ENCODE measurements around the gene DACH1.

The DACH1 gene

GRCh38 chr13:71587193-71587592 lies 279.8 kb downstream of the DACH1 start:
- Histone ChIP-seq H3K9me3 (ENCODE audit: control insufficient read depth, insufficient read depth, low read length) (no peaks in the 10 kb centered on the region), H3K4me1 (ENCODE audit: control insufficient read depth, insufficient read depth, low read length) (no peaks in the 10 kb centered on the region)

GRCh38 chr13:71583581-71583980 lies 283.4 kb downstream of the DACH1 start:
- Histone ChIP-seq H3K9ac (ENCODE audit: low read depth, low read length) (no peak overlapping the region), H3K9me3 (ENCODE audit: control insufficient read depth, insufficient read depth, low read length) (no peaks in the 10 kb centered on the region), H3K27me3 (ENCODE audit: control insufficient read depth, insufficient read depth, low read length) (no peaks in the 10 kb centered on the region), H3K36me3 (ENCODE audit: control insufficient read depth, insufficient read depth, low read length) (no peaks in the 10 kb centered on the region), H3K27ac (ENCODE audit: low read depth, low read length) (no peak overlapping the region), H3K4me3 (ENCODE audit: low read depth, low read length) (no peak overlapping the region), H3K4me1 (ENCODE audit: control insufficient read depth, insufficient read depth, low read length) (no peaks in the 10 kb centered on the region)

More at GRCh38 chr13:71587193-71587592, 279.8 kb downstream of the DACH1 start:
- Histone ChIP-seq H3K27me3 (ENCODE audit: control insufficient read depth, insufficient read depth, low read length) (no peaks in the 10 kb centered on the region), H3K27ac (ENCODE audit: low read depth, low read length) (no peak overlapping the region), H3K36me3 (ENCODE audit: control insufficient read depth, insufficient read depth, low read length) (no peaks in the 10 kb centered on the region), H3K9ac (ENCODE audit: low read depth, low read length) (no peak overlapping the region), H3K4me3 (ENCODE audit: low read depth, low read length) (no peak overlapping the region)

- H3K36me3 ChIP-seq (ENCODE audit: control insufficient read depth, insufficient read depth, low read length): no peaks in the 10 kb centered on the region
- H3K27me3 ChIP-seq (ENCODE audit: control insufficient read depth, insufficient read depth, low read length): no peaks in the 10 kb centered on the region
- H3K4me1 ChIP-seq (ENCODE audit: control insufficient read depth, insufficient read depth, low read length): no peaks in the 10 kb centered on the region
- H3K9me3 ChIP-seq (ENCODE audit: control insufficient read depth, insufficient read depth, low read length): no peaks in the 10 kb centered on the region
- H3K9ac ChIP-seq (ENCODE audit: low read depth, low read length): no peak overlapping the region
- H3K27ac ChIP-seq (ENCODE audit: low read depth, low read length): no peak overlapping the region
- no peak overlapping the region for H3K4me3 ChIP-seq (ENCODE audit: low read depth, low read length)
Measured at GRCh38 chr13:71580614-71581013, 286.4 kb downstream of the DACH1 start.

GRCh38 chr13:71578048-71578447 lies 289.0 kb downstream of the DACH1 start:
- Histone ChIP-seq H3K9me3 (ENCODE audit: control insufficient read depth, insufficient read depth, low read length) (no peaks in the 10 kb centered on the region), H3K27ac (ENCODE audit: low read depth, low read length) (no peak overlapping the region), H3K27me3 (ENCODE audit: control insufficient read depth, insufficient read depth, low read length) (no peaks in the 10 kb centered on the region), H3K4me1 (ENCODE audit: control insufficient read depth, insufficient read depth, low read length) (no peaks in the 10 kb centered on the region), H3K4me3 (ENCODE audit: low read depth, low read length) (no peak overlapping the region), H3K36me3 (ENCODE audit: control insufficient read depth, insufficient read depth, low read length) (no peaks in the 10 kb centered on the region), H3K9ac (ENCODE audit: low read depth, low read length) (no peak overlapping the region)

GRCh38 chr13:71577127-71577526 lies 289.9 kb downstream of the DACH1 start:
- Histone ChIP-seq H3K27me3 (ENCODE audit: control insufficient read depth, insufficient read depth, low read length) (no peaks in the 10 kb centered on the region), H3K9ac (ENCODE audit: low read depth, low read length) (no peak overlapping the region), H3K4me3 (ENCODE audit: low read depth, low read length) (no peak overlapping the region), H3K27ac (ENCODE audit: low read depth, low read length) (no peak overlapping the region), H3K9me3 (ENCODE audit: control insufficient read depth, insufficient read depth, low read length) (no peaks in the 10 kb centered on the region), H3K4me1 (ENCODE audit: control insufficient read depth, insufficient read depth, low read length) (no peaks in the 10 kb centered on the region), H3K36me3 (ENCODE audit: control insufficient read depth, insufficient read depth, low read length) (no peaks in the 10 kb centered on the region)

- Histone ChIP-seq H3K4me1 (ENCODE audit: control insufficient read depth, insufficient read depth, low read length) (no peaks in the 10 kb centered on the region), H3K36me3 (ENCODE audit: control insufficient read depth, insufficient read depth, low read length) (no peaks in the 10 kb centered on the region), H3K9ac (ENCODE audit: low read depth, low read length) (no peak overlapping the region), H3K9me3 (ENCODE audit: control insufficient read depth, insufficient read depth, low read length) (no peaks in the 10 kb centered on the region), H3K27ac (ENCODE audit: low read depth, low read length) (no peak overlapping the region), H3K27me3 (ENCODE audit: control insufficient read depth, insufficient read depth, low read length) (no peaks in the 10 kb centered on the region), H3K4me3 (ENCODE audit: low read depth, low read length) (no peak overlapping the region)
Measured at GRCh38 chr13:71576571-71576970, 290.4 kb downstream of the DACH1 start.

- no peak overlapping the region for H3K4me3 ChIP-seq (ENCODE audit: low read depth, low read length)
Measured at GRCh38 chr13:71546881-71547280, 320.1 kb downstream of the DACH1 start.

GRCh38 chr13:71540098-71540497 lies 326.9 kb downstream of the DACH1 start:
- no peak overlapping the region for H3K9ac ChIP-seq (ENCODE audit: low read depth, low read length)
- no peak overlapping the region for H3K27ac ChIP-seq (ENCODE audit: low read depth, low read length)
- H3K9me3 ChIP-seq (ENCODE audit: control insufficient read depth, insufficient read depth, low read length): no peaks in the 10 kb centered on the region
- H3K4me1 ChIP-seq (ENCODE audit: control insufficient read depth, insufficient read depth, low read length): peaks cover 6% of the 10 kb centered on the region; the same call in 1 of the 2 replicates
- no peak overlapping the region for H3K4me3 ChIP-seq (ENCODE audit: low read depth, low read length)
- no peaks in the 10 kb centered on the region for H3K36me3 ChIP-seq (ENCODE audit: control insufficient read depth, insufficient read depth, low read length)
- H3K27me3 ChIP-seq (ENCODE audit: control insufficient read depth, insufficient read depth, low read length): no peaks in the 10 kb centered on the region

More at GRCh38 chr13:71546881-71547280, 320.1 kb downstream of the DACH1 start:
- H3K27ac ChIP-seq (ENCODE audit: low read depth, low read length): no peak overlapping the region
- no peaks in the 10 kb centered on the region for H3K36me3 ChIP-seq (ENCODE audit: control insufficient read depth, insufficient read depth, low read length)
- H3K9ac ChIP-seq (ENCODE audit: low read depth, low read length): no peak overlapping the region
- no peaks in the 10 kb centered on the region for H3K27me3 ChIP-seq (ENCODE audit: control insufficient read depth, insufficient read depth, low read length)
- no peaks in the 10 kb centered on the region for H3K9me3 ChIP-seq (ENCODE audit: control insufficient read depth, insufficient read depth, low read length)
- peaks cover 14% of the 10 kb centered on the region; the same call in 1 of the 2 replicates for H3K4me1 ChIP-seq (ENCODE audit: control insufficient read depth, insufficient read depth, low read length)

- no peak overlapping the region for H3K9ac ChIP-seq (ENCODE audit: low read depth, low read length)
- no peaks in the 10 kb centered on the region for H3K9me3 ChIP-seq (ENCODE audit: control insufficient read depth, insufficient read depth, low read length)
- H3K27me3 ChIP-seq (ENCODE audit: control insufficient read depth, insufficient read depth, low read length): no peaks in the 10 kb centered on the region
- no peak overlapping the region for H3K4me3 ChIP-seq (ENCODE audit: low read depth, low read length)
- H3K36me3 ChIP-seq (ENCODE audit: control insufficient read depth, insufficient read depth, low read length): no peaks in the 10 kb centered on the region
- no peaks in the 10 kb centered on the region for H3K4me1 ChIP-seq (ENCODE audit: control insufficient read depth, insufficient read depth, low read length)
- no peak overlapping the region for H3K27ac ChIP-seq (ENCODE audit: low read depth, low read length)
Measured at GRCh38 chr13:71536201-71536600, 330.8 kb downstream of the DACH1 start.

- Histone ChIP-seq H3K4me1 (ENCODE audit: control insufficient read depth, insufficient read depth, low read length) (0 out of 2 replicates have a peak, but pooled peaks cover 4% of the 10 kb centered on the region), H3K4me3 (ENCODE audit: low read depth, low read length) (no peak overlapping the region), H3K9me3 (ENCODE audit: control insufficient read depth, insufficient read depth, low read length) (no peaks in the 10 kb centered on the region), H3K27me3 (ENCODE audit: control insufficient read depth, insufficient read depth, low read length) (no peaks in the 10 kb centered on the region), H3K9ac (ENCODE audit: low read depth, low read length) (no peak overlapping the region), H3K36me3 (ENCODE audit: control insufficient read depth, insufficient read depth, low read length) (no peaks in the 10 kb centered on the region), H3K27ac (ENCODE audit: low read depth, low read length) (no peak overlapping the region)
Measured at GRCh38 chr13:71524613-71525304, 342.2 kb downstream of the DACH1 start.

- no peaks in the 10 kb centered on the region for H3K27me3 ChIP-seq (ENCODE audit: control insufficient read depth, insufficient read depth, low read length)
- H3K4me3 ChIP-seq (ENCODE audit: low read depth, low read length): no peak overlapping the region
- H3K9me3 ChIP-seq (ENCODE audit: control insufficient read depth, insufficient read depth, low read length): no peaks in the 10 kb centered on the region
- H3K4me1 ChIP-seq (ENCODE audit: control insufficient read depth, insufficient read depth, low read length): 0 out of 2 replicates have a peak, but pooled peaks cover 4% of the 10 kb centered on the region
- H3K27ac ChIP-seq (ENCODE audit: low read depth, low read length): no peak overlapping the region
- H3K9ac ChIP-seq (ENCODE audit: low read depth, low read length): no peak overlapping the region
- no peaks in the 10 kb centered on the region for H3K36me3 ChIP-seq (ENCODE audit: control insufficient read depth, insufficient read depth, low read length)
Measured at GRCh38 chr13:71524245-71524612, 342.8 kb downstream of the DACH1 start.

Measured in HUES48 (cell line).